ENCODE measurements around the gene MRAS. TPM values are rescaled to one million over a fixed set of nuclear protein-coding genes. Genes with fewer than 3 reads are reported as not detected.

The MRAS gene
- polyA plus RNA-seq, 1 donor from 2014 or later = 52.8 TPM

DNA sequence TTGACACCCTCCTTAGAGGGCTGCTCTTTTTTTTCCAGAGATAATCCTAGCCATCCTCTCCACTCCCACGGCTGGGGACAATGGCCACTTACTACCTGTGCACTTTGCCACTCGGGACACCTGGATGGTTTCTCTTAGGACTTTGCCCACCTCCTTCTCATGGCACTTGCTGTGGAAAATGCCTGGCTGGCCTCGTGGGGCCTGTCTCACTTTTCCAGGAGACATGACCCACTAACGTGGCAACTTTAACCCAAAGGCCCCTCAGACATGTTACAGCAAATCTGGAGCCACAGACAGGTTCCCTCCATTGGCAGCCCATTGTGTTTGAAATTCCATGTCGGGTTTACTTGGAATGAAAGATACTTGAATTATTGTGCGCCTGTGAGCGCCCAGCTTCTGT lies 56.6 kb downstream of the MRAS start:
- Histone ChIP-seq H3K9ac (ENCODE audit: low read length) (no peak overlapping the region), H2AFZ (ENCODE audit: low read depth, low read length) (no peak overlapping the region), H3K27me3 (ENCODE audit: insufficient read depth, low read depth, low read length) (no peaks in the 10 kb centered on the region), H3F3A (ENCODE audit: insufficient read depth, low read length, poor library complexity, severe bottlenecking) (no peaks in the 10 kb centered on the region), H3K9me2 (ENCODE audit: insufficient read depth, low read length) (no peaks in the 10 kb centered on the region), H3K36me3 (ENCODE audit: insufficient read depth, low read length) (peaks cover 7% of the 10 kb centered on the region), H3K79me2 (replicated peaks; ENCODE audit: insufficient read depth, low read length) (no peaks in the 10 kb centered on the region), H3K9me3 (ENCODE audit: low read length) (no peaks in the 10 kb centered on the region), H3K4me3 (ENCODE audit: low read length) (no peak overlapping the region), H3K4me2 (ENCODE audit: low read length) (no peak overlapping the region), H3K27ac (ENCODE audit: low read length) (no peak overlapping the region), H4K20me1 (ENCODE audit: insufficient read depth) (no peaks in the 10 kb centered on the region)
- TF ChIP-seq TAF1 (IDR thresholded peaks at IDR 0.05; ENCODE audit: low read depth) = no peak
- no peak for TF ChIP-seq POLR2AphosphoS5 (IDR thresholded peaks at IDR 0.05)
- TF ChIP-seq MXI1 (conservative IDR thresholded peaks at IDR 0.05; ENCODE audit: poor library complexity, severe bottlenecking) = no peak
- TF ChIP-seq, protein P1, sequence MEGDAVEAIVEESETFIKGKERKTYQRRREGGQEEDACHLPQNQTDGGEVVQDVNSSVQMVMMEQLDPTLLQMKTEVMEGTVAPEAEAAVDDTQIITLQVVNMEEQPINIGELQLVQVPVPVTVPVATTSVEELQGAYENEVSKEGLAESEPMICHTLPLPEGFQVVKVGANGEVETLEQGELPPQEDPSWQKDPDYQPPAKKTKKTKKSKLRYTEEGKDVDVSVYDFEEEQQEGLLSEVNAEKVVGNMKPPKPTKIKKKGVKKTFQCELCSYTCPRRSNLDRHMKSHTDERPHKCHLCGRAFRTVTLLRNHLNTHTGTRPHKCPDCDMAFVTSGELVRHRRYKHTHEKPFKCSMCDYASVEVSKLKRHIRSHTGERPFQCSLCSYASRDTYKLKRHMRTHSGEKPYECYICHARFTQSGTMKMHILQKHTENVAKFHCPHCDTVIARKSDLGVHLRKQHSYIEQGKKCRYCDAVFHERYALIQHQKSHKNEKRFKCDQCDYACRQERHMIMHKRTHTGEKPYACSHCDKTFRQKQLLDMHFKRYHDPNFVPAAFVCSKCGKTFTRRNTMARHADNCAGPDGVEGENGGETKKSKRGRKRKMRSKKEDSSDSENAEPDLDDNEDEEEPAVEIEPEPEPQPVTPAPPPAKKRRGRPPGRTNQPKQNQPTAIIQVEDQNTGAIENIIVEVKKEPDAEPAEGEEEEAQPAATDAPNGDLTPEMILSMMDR (IDR thresholded peaks at IDR 0.05; ENCODE audit: poor library complexity, severe bottlenecking) = no peak
- TF ChIP-seq, protein P2, sequence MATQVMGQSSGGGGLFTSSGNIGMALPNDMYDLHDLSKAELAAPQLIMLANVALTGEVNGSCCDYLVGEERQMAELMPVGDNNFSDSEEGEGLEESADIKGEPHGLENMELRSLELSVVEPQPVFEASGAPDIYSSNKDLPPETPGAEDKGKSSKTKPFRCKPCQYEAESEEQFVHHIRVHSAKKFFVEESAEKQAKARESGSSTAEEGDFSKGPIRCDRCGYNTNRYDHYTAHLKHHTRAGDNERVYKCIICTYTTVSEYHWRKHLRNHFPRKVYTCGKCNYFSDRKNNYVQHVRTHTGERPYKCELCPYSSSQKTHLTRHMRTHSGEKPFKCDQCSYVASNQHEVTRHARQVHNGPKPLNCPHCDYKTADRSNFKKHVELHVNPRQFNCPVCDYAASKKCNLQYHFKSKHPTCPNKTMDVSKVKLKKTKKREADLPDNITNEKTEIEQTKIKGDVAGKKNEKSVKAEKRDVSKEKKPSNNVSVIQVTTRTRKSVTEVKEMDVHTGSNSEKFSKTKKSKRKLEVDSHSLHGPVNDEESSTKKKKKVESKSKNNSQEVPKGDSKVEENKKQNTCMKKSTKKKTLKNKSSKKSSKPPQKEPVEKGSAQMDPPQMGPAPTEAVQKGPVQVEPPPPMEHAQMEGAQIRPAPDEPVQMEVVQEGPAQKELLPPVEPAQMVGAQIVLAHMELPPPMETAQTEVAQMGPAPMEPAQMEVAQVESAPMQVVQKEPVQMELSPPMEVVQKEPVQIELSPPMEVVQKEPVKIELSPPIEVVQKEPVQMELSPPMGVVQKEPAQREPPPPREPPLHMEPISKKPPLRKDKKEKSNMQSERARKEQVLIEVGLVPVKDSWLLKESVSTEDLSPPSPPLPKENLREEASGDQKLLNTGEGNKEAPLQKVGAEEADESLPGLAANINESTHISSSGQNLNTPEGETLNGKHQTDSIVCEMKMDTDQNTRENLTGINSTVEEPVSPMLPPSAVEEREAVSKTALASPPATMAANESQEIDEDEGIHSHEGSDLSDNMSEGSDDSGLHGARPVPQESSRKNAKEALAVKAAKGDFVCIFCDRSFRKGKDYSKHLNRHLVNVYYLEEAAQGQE (IDR thresholded peaks at IDR 0.05; ENCODE audit: borderline replicate concordance) = no peak

GRCh38 chr3:138405486-138405885 lies 57.1 kb downstream of the MRAS start:
- Histone ChIP-seq H3K79me2 (replicated peaks; ENCODE audit: insufficient read depth, low read length) (no peaks in the 10 kb centered on the region), H3K9me2 (ENCODE audit: insufficient read depth, low read length) (no peaks in the 10 kb centered on the region), H3K36me3 (ENCODE audit: insufficient read depth, low read length) (peaks cover 7% of the 10 kb centered on the region), H2AFZ (ENCODE audit: low read depth, low read length) (no peak overlapping the region), H3K9ac (ENCODE audit: low read length) (no peak overlapping the region), H4K20me1 (ENCODE audit: insufficient read depth) (no peaks in the 10 kb centered on the region), H3F3A (ENCODE audit: insufficient read depth, low read length, poor library complexity, severe bottlenecking) (no peaks in the 10 kb centered on the region), H3K4me3 (ENCODE audit: low read length) (no peak overlapping the region), H3K27me3 (ENCODE audit: insufficient read depth, low read depth, low read length) (no peaks in the 10 kb centered on the region), H3K9me3 (ENCODE audit: low read length) (no peaks in the 10 kb centered on the region), H3K27ac (ENCODE audit: low read length) (no peak overlapping the region), H3K4me2 (ENCODE audit: low read length) (no peak overlapping the region)
- TF ChIP-seq POLR2AphosphoS5 (IDR thresholded peaks at IDR 0.05) (no peak), MXI1 (conservative IDR thresholded peaks at IDR 0.05; ENCODE audit: poor library complexity, severe bottlenecking) (no peak), RAD21 (conservative IDR thresholded peaks at IDR 0.05) (no peak), EP300 (conservative IDR thresholded peaks at IDR 0.05; ENCODE audit: poor library complexity, severe bottlenecking) (no peak), EZH2 (IDR thresholded peaks at IDR 0.05; ENCODE audit: borderline replicate concordance, insufficient read depth, low read length, poor library complexity, severe bottlenecking) (no peak), SMC3 (conservative IDR thresholded peaks at IDR 0.05; ENCODE audit: poor library complexity) (no peak), TAF1 (IDR thresholded peaks at IDR 0.05; ENCODE audit: low read depth) (no peak)
- TF ChIP-seq, protein P1 (IDR thresholded peaks at IDR 0.05; ENCODE audit: poor library complexity, severe bottlenecking) = no peak
- TF ChIP-seq, protein P2 (IDR thresholded peaks at IDR 0.05; ENCODE audit: borderline replicate concordance) = no peak
